Hematopoietic multipotent progenitor cell treated with erythropoietin and hydrocortisone succinate and interleukin-3 and kit ligand, for 15 days (in vitro differentiated cells): ENCODE data around the gene FMN2.

Source experiments
- DNase-seq: peaks from one replicate; pipeline ENCODE4 v3.0.0-alpha.2; 2015; ENCODE audit warnings: low spot score

FMN2 gene

DNA sequence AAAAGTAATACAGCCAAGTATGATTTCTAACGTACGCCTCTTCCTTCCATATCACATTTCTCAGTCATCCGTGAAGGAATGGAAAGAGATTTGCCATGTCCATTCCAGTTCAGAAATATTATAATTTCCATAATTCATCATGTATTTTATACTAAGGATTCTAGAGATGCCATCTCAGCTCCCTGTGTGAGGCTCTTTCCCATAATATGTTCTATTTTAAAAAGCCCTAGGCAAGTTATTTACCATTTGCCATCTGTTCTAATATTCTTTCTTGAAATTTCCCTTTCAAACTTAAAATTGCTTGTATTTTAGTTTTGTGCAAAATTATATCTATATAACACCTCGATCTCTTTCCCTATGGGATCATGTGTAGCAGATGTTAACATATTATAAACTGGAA, 106.7 kb downstream of the FMN2 start:
- DNase-seq = no peak

DNA sequence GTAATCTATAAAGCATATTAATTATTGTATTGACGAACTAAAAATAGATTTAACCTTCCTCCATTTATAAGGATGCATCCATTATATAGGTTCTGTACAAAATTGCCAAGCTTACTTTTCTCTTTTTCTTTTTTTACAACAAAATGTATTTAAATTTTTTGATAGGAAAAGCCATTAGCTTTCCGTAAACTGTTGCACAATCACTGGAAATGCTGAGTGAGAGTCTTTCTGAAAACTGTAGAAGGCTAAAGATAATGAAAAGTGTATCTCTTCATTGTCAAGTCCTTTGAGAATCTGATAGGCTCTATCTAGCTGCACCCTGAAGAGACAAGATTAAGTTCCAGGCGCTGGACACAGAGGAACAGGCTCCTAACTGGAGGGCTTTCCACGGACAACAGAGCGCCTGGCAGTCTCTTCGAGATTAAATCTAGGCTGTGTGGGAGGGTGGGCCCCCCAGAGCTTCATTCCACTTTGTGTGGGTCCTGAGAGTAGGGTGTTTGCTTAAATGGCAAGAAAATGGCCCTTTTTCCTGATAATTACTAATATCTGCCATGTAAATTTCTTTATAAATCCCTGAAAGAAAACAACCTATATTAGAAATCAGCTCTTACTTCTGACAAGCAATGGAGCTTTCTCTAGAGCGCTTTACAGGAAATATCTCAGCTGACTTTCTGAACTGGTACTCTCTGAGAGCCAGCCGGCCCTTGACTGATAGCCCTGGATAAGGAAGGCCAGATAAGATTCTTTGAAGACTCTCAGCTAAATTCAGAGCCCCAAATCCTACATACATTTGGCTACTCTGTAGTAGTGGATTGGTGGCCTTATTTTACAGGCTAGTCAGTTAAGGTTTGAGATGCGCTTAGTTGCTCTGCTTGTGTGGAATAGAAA, 108.3 kb downstream of the FMN2 start:
- DNase-seq = no peak

DNA sequence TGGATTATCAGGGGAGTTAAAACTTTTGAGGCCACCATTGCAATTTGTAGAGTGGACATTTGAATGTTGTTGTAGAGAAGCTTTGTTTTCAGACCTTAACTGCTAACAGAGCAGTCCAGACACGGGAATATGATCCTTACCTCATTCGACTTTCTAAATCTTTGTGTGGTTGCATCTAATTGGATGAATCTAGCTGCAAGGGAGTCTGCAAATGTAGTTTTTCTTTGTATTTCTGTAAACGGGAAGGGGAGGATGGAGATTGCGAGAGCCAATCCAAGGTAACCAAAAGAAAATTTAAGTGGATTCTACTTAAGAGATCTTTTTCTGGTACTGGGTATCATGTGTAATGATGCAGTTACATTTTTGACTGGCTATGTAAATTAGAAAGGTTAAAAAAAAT, 110.2 kb downstream of the FMN2 start:
- no peak for DNase-seq

DNA sequence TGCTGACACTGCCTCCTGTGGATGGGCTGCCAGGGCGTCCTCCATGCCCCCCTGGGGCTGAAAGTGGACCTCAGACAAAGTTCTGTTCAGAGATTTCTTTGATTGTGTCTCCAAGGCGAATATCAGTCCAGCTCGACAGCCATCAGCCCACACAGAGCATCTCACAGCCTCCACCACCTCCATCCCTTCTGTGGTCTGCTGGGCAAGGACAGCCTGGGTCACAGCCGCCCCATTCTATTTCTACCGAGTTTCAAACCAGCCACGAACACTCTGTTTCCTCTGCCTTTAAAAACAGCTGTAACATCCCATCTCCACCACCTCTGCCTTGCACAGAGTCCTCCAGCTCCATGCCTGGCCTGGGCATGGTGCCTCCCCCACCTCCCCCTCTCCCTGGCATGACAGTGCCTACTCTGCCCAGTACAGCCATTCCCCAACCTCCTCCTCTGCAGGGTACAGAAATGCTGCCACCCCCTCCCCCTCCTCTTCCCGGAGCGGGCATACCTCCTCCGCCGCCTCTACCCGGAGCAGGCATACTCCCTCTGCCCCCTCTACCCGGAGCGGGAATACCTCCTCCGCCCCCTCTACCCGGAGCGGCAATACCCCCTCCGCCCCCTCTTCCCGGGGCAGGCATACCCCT, 115.5 kb downstream of the FMN2 start:
- DNase-seq = no peak

DNA sequence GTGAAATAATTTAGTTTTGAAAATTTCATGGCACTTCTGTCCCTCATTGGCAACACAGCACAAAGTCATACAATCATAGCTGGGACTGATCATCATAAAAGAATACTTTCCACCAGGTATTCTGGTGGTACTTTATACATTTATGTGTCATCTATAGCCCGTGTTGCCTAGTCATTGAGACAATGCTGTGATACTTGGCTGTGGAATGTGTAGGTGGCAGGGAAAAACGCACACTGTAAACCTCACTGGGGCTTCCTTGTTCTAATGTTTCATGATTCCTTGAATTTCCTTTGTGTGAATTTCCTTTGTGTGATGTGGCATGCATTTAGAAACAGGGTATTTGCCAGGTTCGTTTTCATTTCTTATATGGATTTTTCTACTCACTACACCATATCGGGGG, 118.3 kb downstream of the FMN2 start:
- DNase-seq = no peak

DNA sequence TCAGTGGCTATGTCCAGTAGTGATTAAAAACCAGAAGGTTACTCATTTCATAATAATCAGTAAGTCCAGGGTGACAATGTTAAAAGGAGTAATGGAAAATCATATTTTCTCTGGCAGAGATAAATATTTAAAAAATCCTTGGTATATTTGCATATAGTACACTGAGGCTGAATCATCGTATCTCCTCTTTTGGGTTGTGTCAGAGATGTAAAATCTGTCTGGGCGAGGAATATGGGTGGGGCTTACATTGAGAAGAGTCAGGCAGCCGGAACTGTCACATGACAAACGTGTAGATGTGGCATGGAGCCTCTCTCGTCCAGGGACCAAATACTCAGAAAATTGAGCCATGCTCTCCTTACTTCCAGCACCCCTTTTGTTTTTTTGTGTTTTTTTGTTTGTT, 120.9 kb downstream of the FMN2 start:
- no peak for DNase-seq

DNA sequence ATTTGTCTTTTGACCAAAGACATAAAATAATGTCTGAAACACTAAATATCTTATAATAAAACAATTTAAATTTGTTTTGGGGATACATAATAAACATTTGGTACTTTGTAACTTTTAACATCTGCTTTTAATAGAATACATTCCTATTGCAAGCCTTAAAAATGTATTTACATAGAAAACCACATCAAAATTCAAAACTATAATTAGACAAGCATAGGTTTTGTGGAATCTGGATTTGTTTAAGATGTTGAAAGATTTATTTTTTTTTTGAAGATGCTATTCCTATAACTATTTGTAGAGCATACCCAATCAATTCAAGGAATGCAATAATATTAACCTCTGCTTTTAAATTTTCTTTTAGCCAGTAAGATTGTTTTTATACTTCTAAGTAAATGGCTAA, 125.7 kb downstream of the FMN2 start:
- DNase-seq = no peak

DNA sequence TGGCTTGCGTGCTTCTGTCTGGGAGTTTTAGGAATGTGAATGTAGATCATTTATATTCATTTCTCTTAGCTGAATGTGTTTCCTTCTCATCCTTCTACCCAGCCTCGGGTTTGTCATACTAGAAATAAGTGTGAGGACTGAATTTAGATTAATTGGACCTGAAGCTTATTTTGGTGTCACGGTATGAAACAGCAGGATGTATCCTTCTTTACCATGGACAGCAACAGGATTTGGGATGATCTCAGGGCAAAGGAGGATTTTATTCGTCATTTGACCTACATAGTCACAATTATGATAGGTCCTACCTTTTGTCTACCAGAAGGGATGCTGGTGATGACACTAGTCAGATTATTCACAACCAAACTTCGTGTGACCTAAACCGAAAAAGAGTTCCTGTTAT, 127.4 kb downstream of the FMN2 start:
- DNase-seq = no peak

DNA sequence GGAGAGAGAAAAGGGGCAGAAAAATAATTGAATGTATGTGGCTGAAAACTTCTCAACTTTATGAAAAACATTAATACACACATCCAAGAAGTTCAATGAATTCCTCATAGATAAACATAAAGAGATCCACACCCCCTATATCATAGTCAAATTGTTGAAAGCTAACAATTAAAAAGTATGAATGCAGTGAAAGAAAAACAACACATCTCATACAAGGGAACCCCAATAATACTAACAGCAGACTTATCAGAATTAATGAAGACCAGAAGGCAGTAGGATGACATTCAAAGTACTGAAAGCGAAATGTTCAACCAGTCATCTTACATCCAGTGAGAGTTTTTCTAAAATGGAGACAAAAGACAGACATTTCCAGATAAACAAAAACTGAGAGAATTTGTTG, 134.4 kb downstream of the FMN2 start:
- DNase-seq = no peak

DNA sequence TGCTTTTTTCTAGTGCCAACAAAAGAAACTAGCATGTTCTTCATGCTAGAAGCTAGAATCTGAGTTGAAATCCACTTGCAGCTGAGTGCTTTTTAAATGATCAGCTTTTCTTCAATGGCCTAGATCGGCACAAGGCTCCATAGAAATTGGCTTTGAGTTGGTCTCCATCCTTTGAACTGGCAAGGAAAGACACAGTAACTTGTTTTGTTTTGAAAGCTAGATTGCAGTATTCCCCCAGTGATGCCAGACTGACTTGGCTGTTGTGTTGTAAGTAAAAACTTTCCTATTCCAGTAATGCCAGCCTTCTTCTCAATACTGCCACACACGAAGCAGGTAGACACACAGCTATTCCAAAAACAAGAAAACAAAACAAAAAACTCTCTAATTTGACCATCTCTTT, 139.1 kb downstream of the FMN2 start:
- DNase-seq = no peak

DNA sequence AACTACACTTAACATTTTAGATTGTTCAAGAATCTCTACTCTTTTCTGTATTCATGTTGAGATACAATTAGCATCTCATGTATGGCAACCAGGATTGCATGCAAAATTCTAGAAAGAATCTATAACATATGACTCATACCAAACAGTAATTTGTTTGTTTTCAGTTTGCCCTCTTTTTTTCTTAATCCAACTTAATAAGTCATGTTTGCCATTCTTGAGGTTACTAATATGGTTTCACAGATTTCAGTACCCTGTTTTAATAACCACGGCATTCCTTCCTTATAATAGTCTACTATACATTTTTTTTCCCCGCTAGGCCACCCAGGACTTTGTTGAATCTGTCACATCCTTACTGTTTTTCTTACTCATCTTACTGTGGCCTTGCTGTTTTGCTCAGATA, 140.8 kb downstream of the FMN2 start:
- DNase-seq = no peak

DNA sequence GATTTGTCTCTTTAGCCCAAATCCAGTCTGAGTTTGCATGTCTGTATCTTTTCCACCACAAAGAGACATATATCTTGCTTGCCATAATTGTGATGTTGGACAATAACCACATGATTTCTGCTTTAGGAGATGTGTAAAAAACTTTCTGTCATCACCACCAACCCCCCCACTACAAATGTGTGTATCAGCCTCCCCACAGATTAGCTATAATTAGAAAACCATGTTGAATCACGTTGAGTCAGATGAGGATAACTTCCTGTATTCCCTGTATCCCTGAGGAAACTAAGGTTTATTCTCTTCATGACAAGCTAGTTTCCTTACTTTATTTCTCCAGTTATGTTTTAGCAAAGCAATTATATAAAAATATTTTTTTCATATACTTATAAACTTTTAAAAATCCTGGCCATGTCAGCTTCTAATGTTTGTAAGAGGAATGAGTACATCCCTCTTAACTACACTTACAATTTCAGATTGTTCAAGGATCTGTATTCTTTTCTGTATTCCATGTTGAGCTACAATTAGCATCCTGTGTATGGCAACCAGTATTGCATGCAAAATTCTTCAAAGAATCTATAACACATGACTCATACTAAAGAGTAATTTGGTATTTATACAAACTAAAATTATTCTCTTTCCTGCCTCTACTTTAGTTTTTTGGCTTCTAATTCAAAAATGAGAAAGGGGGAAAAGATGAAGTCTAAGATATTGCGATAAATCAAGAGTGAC, 143.0 kb downstream of the FMN2 start:
- no peak for DNase-seq

DNA sequence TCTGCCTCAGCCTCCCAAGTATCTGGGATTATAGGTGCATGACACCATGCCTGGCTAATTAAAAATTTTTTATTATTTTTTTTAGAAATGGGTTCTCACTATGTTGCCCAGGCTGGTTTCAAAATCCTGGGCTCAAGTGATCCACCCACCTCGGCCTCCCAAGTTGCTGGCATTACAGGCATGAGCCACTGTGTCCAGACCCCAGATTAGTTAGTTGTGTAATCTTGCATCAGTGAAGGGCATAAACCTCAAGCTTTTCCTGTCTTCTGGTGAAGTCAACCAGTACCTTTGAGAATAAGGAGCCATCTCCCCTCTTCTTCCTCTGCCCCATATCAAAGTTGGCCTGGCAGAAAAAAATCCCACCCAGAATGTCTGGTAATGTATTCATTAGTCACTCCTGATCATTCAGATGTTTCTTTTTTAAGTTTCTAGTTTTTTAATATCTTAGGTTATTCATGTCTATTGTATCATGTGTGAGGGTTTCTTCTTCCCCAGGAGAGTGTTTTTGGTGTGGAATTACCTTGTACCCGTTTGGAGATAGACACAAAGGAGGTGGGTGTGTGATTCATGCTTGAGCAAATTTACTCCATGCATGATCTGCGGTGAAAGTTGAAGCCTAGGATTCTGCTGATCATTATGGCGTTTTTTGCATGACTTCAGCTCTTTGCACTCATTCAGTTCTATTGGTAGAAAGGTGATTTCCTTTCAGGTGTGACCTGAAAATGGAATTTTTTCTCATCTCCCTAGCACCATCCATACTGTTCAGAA, 144.0 kb downstream of the FMN2 start:
- DNase-seq = no peak

DNA sequence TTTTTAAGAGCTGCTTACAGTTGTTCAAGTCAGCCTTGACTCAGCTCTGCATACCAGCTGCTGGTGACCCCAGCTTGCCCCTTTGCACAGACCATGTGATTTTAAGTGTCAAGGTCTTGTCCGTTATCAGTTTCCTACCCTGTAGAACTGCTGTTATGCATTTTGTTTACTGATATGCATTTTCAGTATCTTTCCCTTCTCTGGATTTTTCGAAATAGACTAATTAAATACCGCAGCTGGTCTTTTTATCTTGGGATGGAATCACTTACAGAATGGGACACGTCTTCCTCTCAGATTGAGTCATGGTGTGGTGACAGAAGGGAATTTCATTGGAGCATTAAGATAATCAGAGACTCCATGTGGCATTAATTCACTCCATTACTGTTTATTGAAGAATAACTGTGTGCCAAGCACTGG, 145.6 kb downstream of the FMN2 start:
- no peak for DNase-seq

DNA sequence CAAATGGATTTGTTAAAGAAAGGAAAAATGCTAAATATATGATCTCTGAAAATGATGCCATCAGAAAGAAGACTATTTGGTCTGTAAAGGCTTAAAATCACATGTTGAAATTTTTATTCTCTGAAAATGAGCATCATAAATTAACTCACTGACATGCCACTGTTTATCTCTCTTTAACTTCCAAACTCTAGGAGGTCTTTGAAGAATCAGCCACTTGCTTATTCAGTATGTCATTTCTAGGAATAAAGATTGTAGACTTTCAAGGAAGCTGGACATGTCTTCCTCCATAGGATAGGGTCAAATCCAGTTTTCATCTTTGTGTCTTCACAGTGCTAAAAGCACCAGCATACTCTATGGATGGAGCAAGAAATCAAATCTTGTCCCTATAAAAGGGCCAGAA, 147.6 kb downstream of the FMN2 start:
- DNase-seq = no peak

DNA sequence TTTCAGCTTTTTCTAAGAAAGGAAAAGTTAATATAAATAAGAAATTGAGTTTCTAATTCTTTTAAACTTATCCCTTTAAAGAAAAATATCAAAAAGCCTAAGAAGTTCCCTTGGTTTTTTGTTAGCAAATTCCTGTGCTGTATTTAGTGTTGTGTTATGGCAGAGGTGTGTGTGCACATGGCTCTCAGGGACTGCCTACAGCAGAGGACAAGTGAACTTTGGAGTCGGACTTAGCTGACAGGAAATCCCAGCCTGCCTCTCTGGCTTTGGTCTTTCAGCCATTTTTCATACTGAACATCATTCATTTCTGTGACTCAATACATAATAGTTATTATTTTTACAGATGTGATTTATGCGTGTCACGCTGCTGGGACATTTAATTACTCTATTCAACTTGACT, 149.6 kb downstream of the FMN2 start:
- no peak for DNase-seq

DNA sequence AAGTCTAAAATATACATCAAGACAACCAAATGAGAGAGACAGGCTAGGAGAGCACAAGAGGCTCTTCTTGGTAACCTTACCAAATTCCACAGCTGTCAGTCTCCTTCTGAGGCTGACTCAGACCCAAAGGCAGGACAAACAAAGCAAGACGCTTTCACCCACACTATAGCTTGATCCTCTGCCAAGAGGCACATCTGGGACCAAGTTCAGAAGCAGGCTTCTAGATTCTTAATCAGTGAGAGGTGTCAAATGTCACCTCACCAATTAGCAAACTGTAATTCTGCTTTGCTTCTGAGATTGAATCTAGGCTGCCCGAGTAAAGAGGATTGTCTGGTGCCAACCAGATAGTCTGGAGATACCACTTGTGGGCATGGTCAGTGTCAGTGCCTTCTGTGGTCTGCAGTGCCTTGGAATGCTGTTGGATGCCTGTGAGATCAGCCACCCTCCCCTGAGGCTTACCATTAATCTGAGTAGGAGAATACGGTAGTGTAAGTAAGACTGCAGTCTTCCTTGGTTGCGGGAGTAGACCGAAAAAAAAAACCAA, 151.0 kb downstream of the FMN2 start:
- DNase-seq = no peak

DNA sequence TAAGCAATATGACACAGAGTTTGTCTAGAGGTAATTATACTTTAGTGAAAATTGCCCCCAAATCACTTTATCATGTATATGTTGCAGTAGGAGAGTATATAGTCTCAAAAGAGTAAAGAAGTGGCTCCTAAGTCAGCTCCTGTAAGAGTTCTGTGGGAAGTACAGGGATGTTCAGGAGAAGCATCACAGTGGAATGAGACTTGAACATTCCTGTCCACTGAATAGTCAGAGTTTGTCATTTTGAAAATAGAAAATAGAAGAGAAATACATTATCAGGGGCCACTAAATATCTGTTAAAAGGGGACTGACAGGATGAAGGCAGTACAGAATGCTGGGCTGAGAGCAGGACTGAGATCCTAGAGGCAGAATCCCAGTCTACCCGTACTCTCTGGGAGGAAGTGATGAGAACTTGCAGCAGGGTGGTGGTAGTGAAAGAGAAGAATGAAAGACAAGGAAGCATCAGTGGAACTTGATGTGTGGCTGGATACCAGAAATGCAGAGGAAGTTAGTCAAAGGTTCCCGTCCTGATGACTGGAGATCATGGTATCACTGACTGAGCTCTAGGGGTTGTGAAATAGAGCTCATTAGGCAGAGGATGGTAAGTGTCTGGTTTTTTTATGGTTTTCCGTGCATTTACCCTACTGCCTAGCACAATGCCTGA, 153.4 kb downstream of the FMN2 start:
- no peak for DNase-seq

DNA sequence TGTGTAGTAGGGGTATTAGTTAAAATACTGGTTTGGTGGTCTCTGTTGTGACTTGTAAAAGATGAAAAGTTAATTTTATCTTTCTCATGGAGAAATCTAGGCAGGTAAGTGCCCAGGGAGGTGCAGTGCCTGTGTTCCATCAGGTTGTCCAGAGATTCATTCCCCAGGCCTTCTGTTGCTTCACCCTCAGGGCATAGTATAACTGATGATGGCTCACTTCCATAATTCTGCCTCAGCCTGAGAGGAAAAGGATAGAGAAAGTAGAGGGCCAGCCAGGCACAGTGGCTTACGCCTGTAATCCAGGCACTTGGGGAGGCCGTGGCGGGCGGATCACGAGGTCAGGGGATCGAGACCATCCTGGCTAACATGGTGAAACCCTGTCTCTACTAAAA, 153.9 kb downstream of the FMN2 start:
- DNase-seq = no peak

DNA sequence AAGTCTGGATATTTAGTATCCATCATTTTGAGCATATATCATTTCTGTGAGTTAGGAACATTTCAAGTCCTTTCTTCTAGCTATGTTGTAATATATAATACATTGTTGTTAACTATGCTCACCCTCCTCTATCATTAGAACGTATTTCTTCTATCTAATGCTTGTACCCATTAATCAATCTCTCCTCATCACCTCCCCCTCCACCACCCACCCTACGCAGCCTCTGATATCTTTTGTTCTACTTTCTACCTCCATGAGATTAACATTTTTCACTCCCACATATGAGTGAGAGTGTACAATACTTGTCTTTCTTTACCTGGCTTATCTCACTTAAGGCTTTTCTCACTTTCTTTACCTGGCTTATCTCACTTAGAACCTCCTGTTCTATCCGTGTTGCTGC, 156.2 kb downstream of the FMN2 start:
- DNase-seq = no peak

DNA sequence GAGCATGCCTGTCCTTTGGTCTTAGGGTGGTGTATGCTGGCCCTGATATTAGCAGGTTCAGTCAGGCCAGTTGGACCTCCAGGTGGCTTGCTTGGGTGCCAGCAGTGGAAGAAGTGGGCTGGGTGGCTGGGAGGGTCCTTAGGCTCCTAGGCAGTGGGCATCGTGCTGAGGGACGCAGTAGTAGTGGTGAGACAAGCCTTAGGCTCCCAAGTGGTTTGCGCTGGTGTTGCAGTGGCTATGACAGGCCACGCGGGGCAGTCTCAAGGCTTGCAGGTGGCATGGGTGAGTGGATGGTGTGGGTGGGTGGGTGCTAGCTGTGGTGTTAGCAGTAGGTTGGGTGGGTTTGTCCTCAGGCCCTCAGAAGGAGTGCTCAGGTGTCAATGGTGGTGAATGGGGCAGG, 162.3 kb downstream of the FMN2 start:
- no peak for DNase-seq
